GM12891 (cell line): Measurements from ENCODE around the gene FANCC.

Experiments used
- POLR2A ChIP-seq: IDR thresholded peaks from 2 replicates; pipeline ENCODE4 v1.6.1; 2011; ENCODE audit warnings: low read depth, low read length, control low read depth
- POLR2AphosphoS5 ChIP-seq: IDR thresholded peaks from 2 replicates; pipeline ENCODE4 v1.6.1; 2011; ENCODE audit warnings: low read depth, low read length, control low read depth

DNA sequence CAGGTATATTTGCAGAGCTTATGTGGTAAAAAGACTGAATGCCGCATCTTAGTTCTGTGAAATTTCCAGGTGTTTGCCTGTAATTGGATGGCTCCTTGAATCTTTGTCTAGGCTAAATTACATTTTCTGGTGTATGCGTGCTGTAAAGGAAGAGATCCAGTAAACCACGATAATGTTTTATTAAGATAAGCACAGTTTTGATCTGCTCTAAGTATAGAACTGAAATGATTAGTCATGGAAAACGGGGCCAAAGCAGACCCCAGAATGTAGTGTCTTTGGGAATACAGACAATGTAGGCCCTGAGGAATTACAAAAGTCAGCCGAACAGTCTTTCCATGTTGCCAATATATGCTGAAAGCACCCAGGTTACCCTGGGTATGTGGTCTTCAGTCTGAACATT, 257.3 kb downstream of the FANCC start:
- TF ChIP-seq POLR2AphosphoS5 (no peak), POLR2A (no peak)
